C1 segment of cervical spinal cord (tissue), 14 donors: Measurements from ENCODE around the gene ODAPH.
"Not testable (repeated sequence)": the region's sequence is repeated elsewhere in the genome, so short reads cannot be mapped to it uniquely, and the experiment has no call there.

Source experiments
- DNase-seq, 14 donors: peaks; one replicate each; lab custom pipeline; 2025; lab: John Stamatoyannopoulos, UW

The ODAPH gene

GRCh38 chr4:75555294-75556164, at the start of gene ODAPH:
ODAPH (plus strand) TSS chr4:75556066; CDS start chr4:75556083, 17 bp downstream.
- no peak for DNase-seq

GRCh38 chr4:75509592-75509991, 46.3 kb upstream of the ODAPH start:
- DNase-seq: not testable (repeated sequence)

GRCh38 chr4:75511841-75512240, 44.0 kb upstream of the ODAPH start:
- no peak for DNase-seq

GRCh38 chr4:75512386-75513211, 43.3 kb upstream of the ODAPH start:
- DNase-seq: peak in 1 of 14 donors; percentile 4

GRCh38 chr4:75513526-75514130, 42.2 kb upstream of the ODAPH start:
- DNase-seq: peak in 2 of 14 donors; percentile 48 to 62

GRCh38 chr4:75514131-75514948, 41.5 kb upstream of the ODAPH start, which contains the start of the genes RCHY1 and THAP6:
RCHY1 (minus strand) TSS chr4:75514403; CDS start chr4:75514286, 117 bp downstream.
THAP6 (plus strand) TSS chr4:75514473; CDS start chr4:75515453, 980 bp downstream.
- DNase-seq: peak; percentile 73 to 96 (median 93)

- DNase-seq: peak in 1 of 14 donors; percentile 22
These were observed 40.8 kb upstream of the ODAPH start for GRCh38 chr4:75514949-75515612.

- DNase-seq: no peak
These were observed 39.7 kb upstream of the ODAPH start for GRCh38 chr4:75516144-75516543.

- DNase-seq: not testable (repeated sequence)
These were observed 36.4 kb upstream of the ODAPH start for GRCh38 chr4:75519452-75519851.

- no peak for DNase-seq
These were observed 30.8 kb upstream of the ODAPH start for GRCh38 chr4:75525086-75525485.

- no peak for DNase-seq
These were observed 30.0 kb upstream of the ODAPH start for GRCh38 chr4:75525910-75526309.

- DNase-seq: no peak
These were observed 28.4 kb upstream of the ODAPH start for GRCh38 chr4:75527482-75527881.

- DNase-seq: no peak
These were observed 25.1 kb upstream of the ODAPH start for GRCh38 chr4:75530556-75531322.

- DNase-seq: not testable (repeated sequence)
These were observed 24.2 kb upstream of the ODAPH start for GRCh38 chr4:75531536-75532143.

GRCh38 chr4:75533339-75533887, 22.5 kb upstream of the ODAPH start:
- not testable (repeated sequence) for DNase-seq

- not testable (repeated sequence) for DNase-seq
These were observed 21.9 kb upstream of the ODAPH start for GRCh38 chr4:75533926-75534325.

GRCh38 chr4:75537308-75537707, 18.6 kb upstream of the ODAPH start:
- DNase-seq: not testable (repeated sequence)

- no peak for DNase-seq
These were observed 13.0 kb upstream of the ODAPH start for GRCh38 chr4:75542824-75543223.

- DNase-seq: not testable (repeated sequence)
These were observed 11.6 kb upstream of the ODAPH start for GRCh38 chr4:75544220-75544619.
